GM12878 (cell line): Measurements from ENCODE around the gene H2AZ2. TPM values are rescaled to one million over a fixed set of nuclear protein-coding genes. Genes with fewer than 3 reads are reported as not detected.
"Not testable (repeated sequence)": the region's sequence is repeated elsewhere in the genome, so short reads cannot be mapped to it uniquely, and the experiment has no call there.

Experiments
- ATAC-seq: fragments of 200-7000 bp; cut with Tn5 transposase; 3 replicates; pipeline ENCODE4 v1.9.1; 2020; ENCODE audit warnings: mild to moderate bottlenecking, moderate library complexity
- BruUV-seq: library from RNA; stranded (reverse); fragments of 400-500 nt; replicated peaks from 2 replicates; lab custom pipeline; 2021; lab: Mats Ljungman, UMichigan
- CTCF ChIA-PET: fragments of 300-600 bp; sonication (Branson Sonifier 250); formaldehyde crosslinking; extraction: SDS; loops from one replicate; lab custom pipeline; 2021; ENCODE audit warnings: inconsistent platforms; lab: Yijun Ruan, JAX
- POLR2A ChIA-PET: fragments of 350-600 bp; formaldehyde crosslinking; extraction: SDS; loops from one replicate; lab custom pipeline; 2021; ENCODE audit warnings: inconsistent platforms; lab: Charles Lee
- RAD21 ChIA-PET: fragments of 300-600 bp; sonication (Branson Sonifier 250); formaldehyde crosslinking; loops from one replicate; lab custom pipeline; 2023; ENCODE audit warnings: antibody characterized with exemption; ENCODE audit not compliant: unreplicated experiment; lab: Charles Lee
- SMC1A ChIA-PET: fragments of 300-600 bp; sonication (Branson Sonifier 250); formaldehyde crosslinking; loops from one replicate; lab custom pipeline; 2023; ENCODE audit not compliant: unreplicated experiment, uncharacterized antibody; lab: Charles Lee
- DNase-seq: peaks from one replicate; pipeline ENCODE4 v3.0.0-alpha.2; 2011; ENCODE audit warnings: low read depth, low spot score
- FAIRE-seq: peaks from 3 replicates; lab custom pipeline; 2011; peaks lifted over from hg19 to GRCh38; lab: Jason Lieb, UNC
- H2AFZ ChIP-seq: 2 replicates; pipeline ENCODE4 v1.6.0; 2011; ENCODE audit warnings: low read depth, low read length, control low read depth; ENCODE audit not compliant: control insufficient read depth
- H3K27ac ChIP-seq: 2 replicates; pipeline ENCODE4 v1.5.1; 2011; ENCODE audit warnings: control low read depth; ENCODE audit not compliant: control insufficient read depth, insufficient read depth
- H3K27me3 ChIP-seq, 2 experiments: replicated peaks in 1 of 2; 2 replicates each; pipeline versions ENCODE4 v1.6.0 to v1.6.1; 2011; ENCODE audit warnings: low read length in 1 of 2; ENCODE audit not compliant: control insufficient read depth in 2 of 2, insufficient read depth in 2 of 2
- H3K36me3 ChIP-seq, 2 experiments: 2 replicates each; pipeline ENCODE4 v1.5.1; 2011; ENCODE audit warnings: low read length in 1 of 2; ENCODE audit not compliant: control insufficient read depth in 2 of 2, insufficient read depth in 2 of 2
- H3K4me1 ChIP-seq: 2 replicates; pipeline ENCODE4 v1.6.1; 2011; ENCODE audit warnings: mild to moderate bottlenecking, low read length, moderate library complexity, mixed read lengths; ENCODE audit not compliant: control insufficient read depth, insufficient read depth
- H3K4me2 ChIP-seq: 2 replicates; pipeline ENCODE4 v1.6.0; 2011; ENCODE audit warnings: control low read depth; ENCODE audit not compliant: control insufficient read depth, insufficient read depth
- H3K4me3 ChIP-seq: fragments of 200-600 bp; sonication (generic); 2 replicates; pipeline ENCODE4 v1.5.1; 2016
- H3K79me2 ChIP-seq: 2 replicates; pipeline ENCODE4 v1.6.0; 2011; ENCODE audit warnings: low read length; ENCODE audit not compliant: control insufficient read depth, insufficient read depth
- H3K9ac ChIP-seq: 2 replicates; pipeline ENCODE4 v1.8.0; 2011; ENCODE audit warnings: low read length, control low read depth, mixed read lengths; ENCODE audit not compliant: control insufficient read depth, insufficient read depth
- H3K9me3 ChIP-seq: replicated peaks from 3 replicates; pipeline ENCODE4 v1.5.1; 2011; ENCODE audit warnings: mild to moderate bottlenecking, low read length; ENCODE audit not compliant: control insufficient read depth, insufficient read depth
- H4K20me1 ChIP-seq: 2 replicates; pipeline ENCODE4 v1.6.0; 2011; ENCODE audit not compliant: control insufficient read depth, insufficient read depth
- CBX5 ChIP-seq: sonication (generic); IDR thresholded peaks from 2 replicates; pipeline ENCODE4 v1.6.1; 2016; ENCODE audit warnings: low read depth, moderate library complexity, mild to moderate bottlenecking, inconsistent platforms
- KAT2A ChIP-seq: conservative IDR thresholded peaks from 2 replicates; pipeline ENCODE4 v1.6.1; 2011; ENCODE audit warnings: low read depth, low read length; ENCODE audit not compliant: control insufficient read depth
- MTA2 ChIP-seq: fragments of 450-650 bp; IDR thresholded peaks from 2 replicates; pipeline ENCODE4 v1.6.1; 2016; ENCODE audit warnings: low read depth, mild to moderate bottlenecking, moderate library complexity
- YY1 ChIP-seq: IDR thresholded peaks from 2 replicates; pipeline ENCODE4 v1.6.1; 2011; ENCODE audit warnings: low read depth, mild to moderate bottlenecking, low read length
- ZBED1 ChIP-seq: IDR thresholded peaks from 2 replicates; pipeline ENCODE4 v1.6.1; 2016; ENCODE audit warnings: borderline replicate concordance
- WGBS: methylation state at CpG from one replicate; pipeline ENCODE4 v1.1.6; 2016; ENCODE audit warnings: low lambda C conversion rate; ENCODE audit not compliant: insufficient replicate concordance, insufficient coverage; ENCODE audit errors: missing lambda C conversion rate; 5-methylcytosine and 5-hydroxymethylcytosine counted together
- in situ Hi-C: fragments of 300-500 bp; cut with MboI; formaldehyde crosslinking; loops from 9 replicates; pipeline ENCODE4 v1.14.3; 2018; ENCODE audit warnings: mixed read lengths
- intact Hi-C: fragments of 100-400 bp; cut with micrococcal nuclease; formaldehyde crosslinking; loops from one replicate; pipeline ENCODE4 v1.14.2; 2022; ENCODE audit not compliant: unreplicated experiment
- polyA plus RNA-seq, 11 experiments: library from polyadenylated mRNA; depleted of rRNA in 4 of 11; unstranded in 6 of 11; stranded (reverse) in 5 of 11; fragments of >200 nt; fragmentation: Nextera tagmentation in 4 of 11; fragmentation: Illumina TruSeq in 1 of 11; extraction: Ambion mirVana in 4 of 11; extraction: Trizol in 1 of 11; gene quantifications; 1 replicate in 1 of 11; 2 replicates in 10 of 11; pipeline versions ENCODE4 v1.2.1 to v1.2.3, GENCODE V29; 2011 to 2016; ENCODE audit warnings: inconsistent platforms in 2 of 11, missing spikeins in 2 of 11, low read depth in 1 of 11
- total RNA-seq, 4 experiments: library from RNA; depleted of rRNA in 3 of 4; stranded (reverse); fragments of >200 nt in 3 of 4; fragmentation: Illumina TruSeq in 1 of 4; extraction: Trizol in 1 of 4; gene quantifications; 2 replicates each; pipeline versions ENCODE4 v1.2.1 to v1.2.3, GENCODE V29; 2013 to 2021
- TF ChIP-seq, protein P1 (sequence below): fragments of 450-650 bp; IDR thresholded peaks from 2 replicates; pipeline ENCODE4 v1.6.1; 2017; ENCODE audit warnings: borderline replicate concordance
- TF ChIP-seq, protein P2 (sequence below): IDR thresholded peaks from 2 replicates; pipeline ENCODE4 v1.6.1; 2011; ENCODE audit warnings: borderline replicate concordance, low read depth, mild to moderate bottlenecking, moderate library complexity, low read length; ENCODE audit not compliant: insufficient read depth, poor library complexity, severe bottlenecking
- TF ChIP-seq, protein P3 (sequence below): fragments of 450-650 bp; IDR thresholded peaks from 2 replicates; pipeline ENCODE4 v1.6.1; 2017; ENCODE audit warnings: low read depth, mild to moderate bottlenecking, moderate library complexity

The H2AZ2 gene
- total and polyA plus RNA-seq, 10 of the 15 experiments (the other 5 are each of a cell fraction or from before 2014, with no cell fraction given) = 118 to 366 (median 223) TPM

DNA sequence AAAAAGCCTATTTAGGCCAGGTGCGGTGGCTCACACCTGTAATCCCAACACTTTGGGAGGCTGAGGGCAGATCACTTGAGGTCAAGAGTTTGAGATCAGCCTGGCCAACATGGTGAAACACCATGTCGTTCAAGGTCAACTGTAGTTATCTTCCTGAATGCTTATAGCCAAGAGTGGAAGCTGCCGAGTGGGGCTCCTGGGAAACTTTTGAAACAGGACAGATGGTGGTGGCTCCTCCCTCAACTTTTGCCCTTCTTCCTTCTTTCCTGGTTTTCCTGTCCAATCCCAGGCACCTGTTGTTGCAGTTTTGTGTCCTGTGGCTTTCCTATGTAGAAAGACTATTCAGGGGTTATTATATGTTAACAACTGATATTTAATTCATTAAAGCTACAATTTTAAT is 60.1 kb downstream of the H2AZ2 start (continued):
- TF ChIP-seq, protein P1, sequence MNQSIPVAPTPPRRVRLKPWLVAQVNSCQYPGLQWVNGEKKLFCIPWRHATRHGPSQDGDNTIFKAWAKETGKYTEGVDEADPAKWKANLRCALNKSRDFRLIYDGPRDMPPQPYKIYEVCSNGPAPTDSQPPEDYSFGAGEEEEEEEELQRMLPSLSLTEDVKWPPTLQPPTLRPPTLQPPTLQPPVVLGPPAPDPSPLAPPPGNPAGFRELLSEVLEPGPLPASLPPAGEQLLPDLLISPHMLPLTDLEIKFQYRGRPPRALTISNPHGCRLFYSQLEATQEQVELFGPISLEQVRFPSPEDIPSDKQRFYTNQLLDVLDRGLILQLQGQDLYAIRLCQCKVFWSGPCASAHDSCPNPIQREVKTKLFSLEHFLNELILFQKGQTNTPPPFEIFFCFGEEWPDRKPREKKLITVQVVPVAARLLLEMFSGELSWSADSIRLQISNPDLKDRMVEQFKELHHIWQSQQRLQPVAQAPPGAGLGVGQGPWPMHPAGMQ = no peak
- TF ChIP-seq, protein P2, sequence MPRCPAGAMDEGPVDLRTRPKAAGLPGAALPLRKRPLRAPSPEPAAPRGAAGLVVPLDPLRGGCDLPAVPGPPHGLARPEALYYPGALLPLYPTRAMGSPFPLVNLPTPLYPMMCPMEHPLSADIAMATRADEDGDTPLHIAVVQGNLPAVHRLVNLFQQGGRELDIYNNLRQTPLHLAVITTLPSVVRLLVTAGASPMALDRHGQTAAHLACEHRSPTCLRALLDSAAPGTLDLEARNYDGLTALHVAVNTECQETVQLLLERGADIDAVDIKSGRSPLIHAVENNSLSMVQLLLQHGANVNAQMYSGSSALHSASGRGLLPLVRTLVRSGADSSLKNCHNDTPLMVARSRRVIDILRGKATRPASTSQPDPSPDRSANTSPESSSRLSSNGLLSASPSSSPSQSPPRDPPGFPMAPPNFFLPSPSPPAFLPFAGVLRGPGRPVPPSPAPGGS = no peak
- TF ChIP-seq CBX5 (no peak), ZBED1 (no peak), KAT2A (no peak)
- TF ChIP-seq, all 136 proteins: peak for 0

DNA sequence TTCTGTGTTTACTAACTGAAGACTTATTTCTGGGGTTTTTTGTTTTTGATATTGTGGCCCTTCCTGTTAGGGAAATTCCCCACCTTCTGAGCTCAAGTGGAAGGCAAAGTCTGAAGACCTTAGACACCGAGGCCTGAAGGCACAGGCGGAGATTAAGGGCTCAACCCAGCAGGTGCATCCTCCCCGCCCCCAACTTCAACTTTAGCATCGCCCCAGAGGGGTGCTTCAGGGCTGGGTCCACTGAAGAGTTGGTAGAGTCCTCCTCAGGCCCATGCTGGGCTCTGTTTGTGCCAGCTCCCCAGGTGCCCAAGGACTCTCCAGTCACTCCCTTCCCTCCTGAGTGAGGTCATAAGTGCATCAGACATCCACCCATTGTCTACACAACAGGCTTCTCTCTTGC is 60.8 kb downstream of the H2AZ2 start:
- ATAC-seq = peak; percentile 84
- RAD21 ChIA-PET = interaction anchor here (0.8 to 2.1 kb wide), 5 partner anchors 19 to 104 kb away, joined by 3 to 6 read pairs (median 5); no protein-coding TSS in a partner anchor
- no peaks in the 10 kb centered on the region for H4K20me1 ChIP-seq
- TF ChIP-seq YY1 (no peak), MTA2 (0 out of 2 replicates have a peak, but pooled peaks have one; percentile 11)
- TF ChIP-seq, protein P3, sequence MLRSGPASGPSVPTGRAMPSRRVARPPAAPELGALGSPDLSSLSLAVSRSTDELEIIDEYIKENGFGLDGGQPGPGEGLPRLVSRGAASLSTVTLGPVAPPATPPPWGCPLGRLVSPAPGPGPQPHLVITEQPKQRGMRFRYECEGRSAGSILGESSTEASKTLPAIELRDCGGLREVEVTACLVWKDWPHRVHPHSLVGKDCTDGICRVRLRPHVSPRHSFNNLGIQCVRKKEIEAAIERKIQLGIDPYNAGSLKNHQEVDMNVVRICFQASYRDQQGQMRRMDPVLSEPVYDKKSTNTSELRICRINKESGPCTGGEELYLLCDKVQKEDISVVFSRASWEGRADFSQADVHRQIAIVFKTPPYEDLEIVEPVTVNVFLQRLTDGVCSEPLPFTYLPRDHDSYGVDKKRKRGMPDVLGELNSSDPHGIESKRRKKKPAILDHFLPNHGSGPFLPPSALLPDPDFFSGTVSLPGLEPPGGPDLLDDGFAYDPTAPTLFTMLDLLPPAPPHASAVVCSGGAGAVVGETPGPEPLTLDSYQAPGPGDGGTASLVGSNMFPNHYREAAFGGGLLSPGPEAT = 0 out of 2 replicates have a peak, but pooled peaks have one; percentile 30
- CTCF ChIA-PET = interaction anchor here (0.6 to 1.5 kb wide), 3 partner anchors 11 to 207 kb away, joined by 3 to 10 read pairs (median 3); no protein-coding TSS in a partner anchor
- peaks cover 4% of the 10 kb centered on the region for H3K4me1 ChIP-seq
- H2AFZ ChIP-seq = peak overlapping the region; percentile 58
- BruUV-seq = no TSS peak
- no peak for FAIRE-seq
- WGBS = 0% methylated on average over 4 of the region's 4 CpGs
- intact Hi-C loops = no loop called here
- no peaks in the 10 kb centered on the region for H3K79me2 ChIP-seq
- SMC1A ChIA-PET = interaction anchor here (0.6 to 1.8 kb wide), 4 partner anchors 11 to 58 kb away, joined by 3 to 9 read pairs (median 3); no protein-coding TSS in a partner anchor
- H3K9ac ChIP-seq = no peak overlapping the region
- DNase-seq = no peak
- no peak overlapping the region for H3K27ac ChIP-seq
- in situ Hi-C loops = no loop called here
- H3K9me3 ChIP-seq = peaks cover 5% of the 10 kb centered on the region; the same call in 2 of the 3 replicates
- no peaks in the 10 kb centered on the region for H3K27me3 ChIP-seq
- H3K36me3 ChIP-seq = no peaks in the 10 kb centered on the region; a peak in 1 of 4 replicates
- POLR2A ChIA-PET = interaction anchor here (0.7 to 2.7 kb wide), 6 partner anchors 8 to 181 kb away, joined by 3 to 11 read pairs (median 4); no protein-coding TSS in a partner anchor
- H3K4me3 ChIP-seq = no peak overlapping the region
- no peak overlapping the region for H3K4me2 ChIP-seq

DNA sequence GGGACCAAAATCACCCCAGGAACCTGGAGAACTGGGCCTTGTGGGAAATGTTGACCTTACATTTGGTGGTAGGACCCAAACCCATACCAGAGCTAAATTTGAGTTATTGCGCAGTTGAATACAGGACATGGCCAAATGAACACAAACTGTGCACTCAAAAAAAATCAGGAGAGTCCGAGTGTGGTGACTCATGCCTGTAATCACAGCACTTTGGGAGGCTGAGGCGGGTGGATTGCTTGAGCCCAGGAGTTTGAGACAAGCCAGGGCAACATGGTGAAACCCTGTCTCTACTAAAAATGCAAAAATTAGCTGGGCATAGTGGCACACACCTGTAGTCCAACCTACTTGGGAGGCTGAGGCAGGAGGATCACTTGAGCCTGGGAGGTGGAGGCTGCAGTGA is 62.7 kb downstream of the H2AZ2 start:
- H3K79me2 ChIP-seq, DNase-seq, H3K4me1 ChIP-seq, H2AFZ ChIP-seq, intact Hi-C loops, H3K4me2 ChIP-seq, SMC1A ChIA-PET, H3K9me3 ChIP-seq, H3K36me3 ChIP-seq, FAIRE-seq, H4K20me1 ChIP-seq, H3K9ac ChIP-seq, BruUV-seq, H3K27ac ChIP-seq, H3K4me3 ChIP-seq, ATAC-seq, CTCF ChIA-PET, H3K27me3 ChIP-seq, in situ Hi-C loops: not testable (repeated sequence)
- 78% methylated on average over 3 of the region's 3 CpGs for WGBS
- ChIA-PET POLR2A (interaction anchor here (2.7 kb wide), 1 partner anchor 35 kb away, joined by 9 read pairs; no protein-coding TSS in a partner anchor), RAD21 (interaction anchor here (0.6 kb wide), 1 partner anchor 152 kb away, joined by 4 read pairs; no protein-coding TSS in a partner anchor)
